Tibial nerve (tissue), 4 donors: ENCODE data around the gene C1QTNF6. TPM values are rescaled to one million over a fixed set of nuclear protein-coding genes. Genes with fewer than 3 reads are reported as not detected.
A peak's percentile ranks its signal among the peaks of the same experiment; 100 is the strongest.

Source experiments
- DNase-seq, 2 donors: peaks; one replicate each; pipeline ENCODE4 v3.0.0-alpha.2; 2019; ENCODE audit warnings: low spot score in 2 of 2
- H3K27ac ChIP-seq, 4 donors: fragments of 200-600 bp; sonication (generic) in 3 of 4; one replicate each; pipeline ENCODE4 v1.5.1; 2017 to 2019; ENCODE audit warnings: mild to moderate bottlenecking in 1 of 4
- H3K27me3 ChIP-seq, 2 donors: fragments of 200-600 bp; sonication (generic) in 1 of 2; one replicate each; pipeline versions ENCODE4 v1.5.1 to v1.6.0; 2017 to 2019
- H3K36me3 ChIP-seq, 3 donors: fragments of 200-600 bp; sonication (generic); one replicate each; pipeline ENCODE4 v1.5.1; 2018 to 2019
- H3K4me1 ChIP-seq, 4 donors: fragments of 200-600 bp; sonication (generic) in 3 of 4; one replicate each; pipeline ENCODE4 v1.5.1; 2017 to 2019
- H3K4me3 ChIP-seq, 4 donors: fragments of 200-600 bp; sonication (generic) in 3 of 4; one replicate each; pipeline ENCODE4 v1.5.1; 2017 to 2019; ENCODE audit warnings: mild to moderate bottlenecking in 1 of 4, moderate library complexity in 1 of 4
- H3K9me3 ChIP-seq, 4 donors: fragments of 200-600 bp; sonication (generic) in 3 of 4; one replicate each; pipeline ENCODE4 v1.5.1; 2017 to 2019
- EP300 ChIP-seq, 2 donors: sonication (generic); formaldehyde crosslinking; IDR thresholded peaks; one replicate each; pipeline ENCODE4 v1.6.1; 2017; ENCODE audit warnings: antibody characterized with exemption in 2 of 2, mild to moderate bottlenecking in 1 of 2
- POLR2A ChIP-seq, 2 donors: fragments of 450-650 bp; IDR thresholded peaks; one replicate each; pipeline ENCODE4 v1.6.1; 2017; ENCODE audit warnings: antibody characterized with exemption in 2 of 2, mild to moderate bottlenecking in 2 of 2, moderate library complexity in 2 of 2
- WGBS, 2 donors: methylation state at CpG; one replicate each; pipeline ENCODE4 v1.1.5; 2018; 5-methylcytosine and 5-hydroxymethylcytosine counted together
- total RNA-seq, 4 donors: library from RNA; depleted of rRNA; stranded (reverse); fragments of >200 nt; gene quantifications; one replicate each; pipeline ENCODE4 v1.1.0, GENCODE V29; 2016
- TF ChIP-seq, protein P1 (sequence below), 5 experiments: fragments of 200-600 bp in 3 of 5; fragments of 450-650 bp in 2 of 5; sonication (generic) in 3 of 5; IDR thresholded peaks; one replicate each; pipeline ENCODE4 v1.5.1; 2016 to 2019; ENCODE audit warnings: antibody characterized with exemption in 5 of 5, mild to moderate bottlenecking in 3 of 5, moderate library complexity in 2 of 5

C1QTNF6 gene
- total RNA-seq, 4 donors from 2014 or later = 2.6 to 3.9 (median 3.4) TPM

GRCh38 chr22:37186228-37186996 is 1.6 kb downstream of the C1QTNF6 start:
- peak overlapping the region in 3 of 4 donors; percentile 52 to 92 (median 84) for H3K27ac ChIP-seq
- no peaks in the 10 kb centered on the region for H3K9me3 ChIP-seq
- DNase-seq = peak in 1 of 2 donors; percentile 46
- peaks cover 0 to 26% (median 0%) of the 10 kb centered on the region in 3 donors for H3K36me3 ChIP-seq
- TF ChIP-seq EP300 (IDR thresholded peaks at IDR 0.05) (no peak), POLR2A (IDR thresholded peaks at IDR 0.05) (no peak)
- TF ChIP-seq, protein P1, sequence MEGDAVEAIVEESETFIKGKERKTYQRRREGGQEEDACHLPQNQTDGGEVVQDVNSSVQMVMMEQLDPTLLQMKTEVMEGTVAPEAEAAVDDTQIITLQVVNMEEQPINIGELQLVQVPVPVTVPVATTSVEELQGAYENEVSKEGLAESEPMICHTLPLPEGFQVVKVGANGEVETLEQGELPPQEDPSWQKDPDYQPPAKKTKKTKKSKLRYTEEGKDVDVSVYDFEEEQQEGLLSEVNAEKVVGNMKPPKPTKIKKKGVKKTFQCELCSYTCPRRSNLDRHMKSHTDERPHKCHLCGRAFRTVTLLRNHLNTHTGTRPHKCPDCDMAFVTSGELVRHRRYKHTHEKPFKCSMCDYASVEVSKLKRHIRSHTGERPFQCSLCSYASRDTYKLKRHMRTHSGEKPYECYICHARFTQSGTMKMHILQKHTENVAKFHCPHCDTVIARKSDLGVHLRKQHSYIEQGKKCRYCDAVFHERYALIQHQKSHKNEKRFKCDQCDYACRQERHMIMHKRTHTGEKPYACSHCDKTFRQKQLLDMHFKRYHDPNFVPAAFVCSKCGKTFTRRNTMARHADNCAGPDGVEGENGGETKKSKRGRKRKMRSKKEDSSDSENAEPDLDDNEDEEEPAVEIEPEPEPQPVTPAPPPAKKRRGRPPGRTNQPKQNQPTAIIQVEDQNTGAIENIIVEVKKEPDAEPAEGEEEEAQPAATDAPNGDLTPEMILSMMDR (IDR thresholded peaks at IDR 0.05) = no peak
- no peaks in the 10 kb centered on the region for H3K27me3 ChIP-seq
- 60 to 67% methylated on average over 9 of the region's 9 CpGs for WGBS, 2 donors
- peaks cover 0 to 35% (median 24%) of the 10 kb centered on the region in 4 donors for H3K4me1 ChIP-seq
- no peak overlapping the region for H3K4me3 ChIP-seq

GRCh38 chr22:37185646-37186227 is 2.3 kb downstream of the C1QTNF6 start:
- Histone ChIP-seq H3K9me3 (no peaks in the 10 kb centered on the region), H3K36me3 (peaks cover 0 to 33% (median 0%) of the 10 kb centered on the region in 3 donors), H3K27me3 (no peaks in the 10 kb centered on the region), H3K27ac (no peak overlapping the region), H3K4me3 (no peak overlapping the region), H3K4me1 (peaks cover 0 to 40% (median 24%) of the 10 kb centered on the region in 4 donors)
- 77 to 85% methylated on average over 13 of the region's 13 CpGs for WGBS, 2 donors
- TF ChIP-seq, protein P1 (IDR thresholded peaks at IDR 0.05) = no peak
- TF ChIP-seq EP300 (IDR thresholded peaks at IDR 0.05) = no peak
- TF ChIP-seq POLR2A (IDR thresholded peaks at IDR 0.05) = no peak
- no peak for DNase-seq

DNA sequence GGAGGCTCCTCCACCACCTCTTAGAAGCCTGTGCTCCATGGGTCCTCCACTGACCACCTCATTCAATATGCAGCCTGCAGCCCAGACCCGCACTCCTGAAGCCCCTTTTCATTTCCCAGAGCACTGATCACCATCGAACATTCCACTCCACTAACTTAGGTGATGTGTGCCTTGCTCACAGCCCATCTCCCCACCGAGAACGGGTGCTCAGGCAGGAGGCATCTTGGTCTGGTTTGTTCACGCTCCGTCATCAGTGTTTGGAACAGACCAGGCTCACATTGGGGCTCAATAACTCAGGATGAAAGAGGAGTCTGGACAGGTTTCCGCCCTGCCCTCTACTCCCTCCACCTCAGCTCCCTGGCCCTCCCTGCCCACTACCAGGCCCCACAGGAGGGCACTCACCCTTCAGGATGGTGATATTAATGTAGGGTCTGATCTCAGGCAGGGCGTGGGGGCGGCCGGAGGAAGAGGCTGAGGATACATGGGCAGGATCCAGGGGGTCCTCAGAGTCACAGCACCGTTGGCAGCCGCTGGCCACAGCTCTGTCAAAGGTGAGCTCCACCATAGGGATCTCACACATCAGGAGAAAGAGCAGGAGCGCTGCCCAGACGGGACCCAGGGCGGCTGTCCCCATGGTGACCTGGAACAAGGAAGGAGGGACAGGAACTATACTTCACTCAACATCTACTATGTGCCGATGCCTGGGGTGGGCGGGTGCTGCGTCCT is 3.1 kb downstream of the C1QTNF6 start:
- Histone ChIP-seq H3K27ac (no peak overlapping the region), H3K4me3 (no peak overlapping the region), H3K9me3 (no peaks in the 10 kb centered on the region), H3K36me3 (peaks cover 0 to 38% (median 0%) of the 10 kb centered on the region in 3 donors), H3K27me3 (no peaks in the 10 kb centered on the region), H3K4me1 (peaks cover 0 to 47% (median 24%) of the 10 kb centered on the region in 4 donors)
- 86 to 93% methylated on average over 10 to 18 of the region's 18 CpGs for WGBS, 2 donors
- TF ChIP-seq EP300 (IDR thresholded peaks at IDR 0.05) (no peak), POLR2A (IDR thresholded peaks at IDR 0.05) (no peak)
- TF ChIP-seq, protein P1 (IDR thresholded peaks at IDR 0.05) = no peak
- DNase-seq = no peak

GRCh38 chr22:37184380-37184755 is 3.7 kb downstream of the C1QTNF6 start:
- no peak for DNase-seq
- Histone ChIP-seq H3K4me1 (peaks cover 0 to 50% (median 24%) of the 10 kb centered on the region in 4 donors), H3K9me3 (no peaks in the 10 kb centered on the region), H3K4me3 (no peak overlapping the region), H3K27ac (no peak overlapping the region), H3K27me3 (no peaks in the 10 kb centered on the region), H3K36me3 (peaks cover 0 to 38% (median 0%) of the 10 kb centered on the region in 3 donors)
- TF ChIP-seq POLR2A (IDR thresholded peaks at IDR 0.05) = no peak
- no peak for TF ChIP-seq EP300 (IDR thresholded peaks at IDR 0.05)
- TF ChIP-seq, protein P1 (IDR thresholded peaks at IDR 0.05) = no peak
- 82 to 83% methylated on average over 8 to 10 of the region's 12 CpGs for WGBS, 2 donors
